MM.1S (cell line): ENCODE data around the gene HOXA11.

Experiments used
- CTCF ChIP-seq: fragments of 300-600 bp; sonication (generic); IDR thresholded peaks from 2 replicates; pipeline ENCODE4 v1.5.1; 2016; ENCODE audit warnings: antibody characterized with exemption, low read length, mixed read lengths
- EZH2 ChIP-seq: fragments of 300-600 bp; sonication (generic); optimal IDR thresholded peaks from 2 replicates; pipeline ENCODE3; 2017; ENCODE audit warnings: low read depth, mild to moderate bottlenecking, antibody characterized with exemption, low read length, mixed read lengths
- EZH2phosphoT487 ChIP-seq: fragments of 300-600 bp; sonication (generic); IDR thresholded peaks from 2 replicates; pipeline ENCODE4 v1.6.1; 2018; ENCODE audit warnings: antibody characterized with exemption, low read length

GRCh38 chr7:27143950-27144780, 40.9 kb downstream of the HOXA11 start:
- no peak for TF ChIP-seq CTCF
- TF ChIP-seq EZH2: no peak
- TF ChIP-seq EZH2phosphoT487: no peak
